K562 (cell line): Measurements from ENCODE around the gene PLAAT4. TPM values are rescaled to one million over a fixed set of nuclear protein-coding genes. Genes with fewer than 3 reads are reported as not detected.

Source experiments
- FOXA3 ChIP-seq, 2 experiments: fragments of 450-650 bp in 1 of 2; sonication (generic) in 1 of 2; formaldehyde crosslinking; IDR thresholded peaks in 1 of 2; conservative IDR thresholded peaks in 1 of 2; 2 replicates each; pipeline versions ENCODE4 v1.4.0 to v1.8.0; 2020 to 2022; ENCODE audit warnings: mild to moderate bottlenecking in 2 of 2, missing genetic modification reagents in 1 of 2
- GABPB1 ChIP-seq: sonication (generic); formaldehyde crosslinking; IDR thresholded peaks from 2 replicates; pipeline ENCODE4 v1.8.0; 2022; ENCODE audit warnings: mild to moderate bottlenecking, missing genetic modification reagents
- KLF6 ChIP-seq: fragments of 250-450 bp; sonication (Bioruptor Pico); IDR thresholded peaks from 2 replicates; pipeline ENCODE4 v1.4.0; 2020; ENCODE audit warnings: mild to moderate bottlenecking, moderate library complexity, borderline replicate concordance
- MLX ChIP-seq, 2 experiments: fragments of 450-650 bp in 1 of 2; sonication (generic) in 1 of 2; formaldehyde crosslinking; conservative IDR thresholded peaks; 2 replicates each; pipeline versions ENCODE4 v1.4.0 to v1.8.1; 2020 to 2022; ENCODE audit warnings: mild to moderate bottlenecking in 1 of 2, missing genetic modification reagents in 1 of 2
- PTBP1 ChIP-seq: fragments of 200-400 bp; formaldehyde crosslinking; IDR thresholded peaks from 2 replicates; pipeline ENCODE4 v1.6.1; 2017; ENCODE audit warnings: low read depth, low read length
- RAD21 ChIP-seq, 2 experiments: fragments of 250-450 bp in 1 of 2; fragments of 450-650 bp in 1 of 2; sonication (Bioruptor Pico) in 1 of 2; formaldehyde crosslinking in 1 of 2; IDR thresholded peaks in 1 of 2; conservative IDR thresholded peaks in 1 of 2; 2 replicates each; pipeline versions ENCODE4 v1.4.0 to v1.8.0; 2020 to 2022; ENCODE audit warnings: mild to moderate bottlenecking in 2 of 2, moderate library complexity in 1 of 2
- RBM25 ChIP-seq: fragments of 200-400 bp; formaldehyde crosslinking; IDR thresholded peaks from 2 replicates; pipeline ENCODE4 v1.6.1; 2018; ENCODE audit warnings: low read length, low read depth, moderate library complexity; ENCODE audit not compliant: severe bottlenecking
- RREB1 ChIP-seq: fragments of 250-450 bp; sonication (Bioruptor Pico); IDR thresholded peaks from 2 replicates; pipeline ENCODE4 v1.4.0; 2020
- SAFB ChIP-seq: fragments of 200-400 bp; formaldehyde crosslinking; IDR thresholded peaks from 2 replicates; pipeline ENCODE4 v1.6.1; 2017; ENCODE audit warnings: low read depth, low read length, borderline replicate concordance
- ZBTB2 ChIP-seq: fragments of 450-650 bp; IDR thresholded peaks from 2 replicates; pipeline ENCODE4 v1.6.1; 2016; ENCODE audit warnings: antibody characterized with exemption
- ZNF24 ChIP-seq: fragments of 450-650 bp; IDR thresholded peaks from 2 replicates; pipeline ENCODE4 v1.6.1; 2016
- ZNF280B ChIP-seq: fragments of 250-450 bp; sonication (Bioruptor Pico); IDR thresholded peaks from 2 replicates; pipeline ENCODE4 v1.5.1; 2021; ENCODE audit warnings: mild to moderate bottlenecking
- ZNF354B ChIP-seq: fragments of 250-450 bp; sonication (Bioruptor Pico); IDR thresholded peaks from 2 replicates; pipeline ENCODE4 v1.4.0; 2020
- polyA plus RNA-seq, 8 experiments: library from polyadenylated mRNA; depleted of rRNA in 4 of 8; stranded (reverse) in 5 of 8; unstranded in 3 of 8; fragments of >200 nt; fragmentation: Nextera tagmentation in 2 of 8; fragmentation: Illumina TruSeq in 1 of 8; extraction: Ambion mirVana in 2 of 8; extraction: Trizol in 1 of 8; gene quantifications; 2 replicates each; pipeline versions ENCODE4 v1.2.1 to v1.2.3, GENCODE V29; 2011 to 2014; ENCODE audit warnings: inconsistent platforms in 1 of 8, missing spikeins in 1 of 8
- total RNA-seq, 7 experiments: library from RNA; depleted of rRNA in 6 of 7; stranded (reverse); fragments of >200 nt in 6 of 7; fragmentation: Illumina TruSeq in 2 of 7; extraction: Trizol in 2 of 7; gene quantifications; 2 replicates each; pipeline versions ENCODE4 v1.2.1 to v1.2.3, GENCODE V29; 2011 to 2021; ENCODE audit warnings: low replicate concordance in 1 of 7

The PLAAT4 gene
- total and polyA plus RNA-seq, 9 of the 15 experiments (the other 6 are each of a cell fraction or from before 2014, with no cell fraction given) = 0.54 to 3.0 (median 1.3) TPM; not detected in 1

- TF ChIP-seq RREB1 (CRISPR knock-in tag) (no peak), ZBTB2 (no peak; the same call in none of the 2 replicates), PTBP1 (no peak), KLF6 (CRISPR knock-in tag) (no peak), SAFB (no peak), GABPB1 (CRISPR knock-in tag) (no peak), ZNF24 (no peak), FOXA3 (CRISPR knock-in tag; conservative IDR thresholded peaks at IDR 0.05 in 1 of 2, IDR thresholded peaks at IDR 0.05 in 1 of 2) (0 out of 4 replicates have a peak, but pooled peaks of 1 of the 2 experiments have one; percentile 22), ZNF280B (CRISPR knock-in tag) (no peak), ZNF354B (CRISPR knock-in tag) (no peak), MLX (CRISPR knock-in tag; conservative IDR thresholded peaks at IDR 0.05) (no peak), RAD21 (CRISPR knock-in tag; conservative IDR thresholded peaks at IDR 0.05 in 1 of 2, IDR thresholded peaks at IDR 0.05 in 1 of 2) (no peak; a peak in 1 of 4 replicates), RBM25 (no peak)
Measured at GRCh38 chr11:63567044-63567840, 30.6 kb downstream of the PLAAT4 start (continued).
